Forelimb muscle (tissue), 1 donor: ENCODE measurements around the gene IAH1. TPM values are rescaled to one million over a fixed set of nuclear protein-coding genes. Genes with fewer than 3 reads are reported as not detected.
"Not testable (repeated sequence)": the region's sequence is repeated elsewhere in the genome, so short reads cannot be mapped to it uniquely, and the experiment has no call there.

Experiments used
- DNase-seq: peaks from one replicate; pipeline ENCODE4 v3.0.0-alpha.2; 2013; ENCODE audit warnings: low read depth
- polyA plus RNA-seq: library from polyadenylated mRNA; unstranded; fragments of 120-200 nt; gene quantifications from one replicate; pipeline ENCODE4 v1.2.1, GENCODE V29; 2013; ENCODE audit not compliant: insufficient read length

The IAH1 gene
- polyA plus RNA-seq, 1 donor = 53.0 TPM

DNA sequence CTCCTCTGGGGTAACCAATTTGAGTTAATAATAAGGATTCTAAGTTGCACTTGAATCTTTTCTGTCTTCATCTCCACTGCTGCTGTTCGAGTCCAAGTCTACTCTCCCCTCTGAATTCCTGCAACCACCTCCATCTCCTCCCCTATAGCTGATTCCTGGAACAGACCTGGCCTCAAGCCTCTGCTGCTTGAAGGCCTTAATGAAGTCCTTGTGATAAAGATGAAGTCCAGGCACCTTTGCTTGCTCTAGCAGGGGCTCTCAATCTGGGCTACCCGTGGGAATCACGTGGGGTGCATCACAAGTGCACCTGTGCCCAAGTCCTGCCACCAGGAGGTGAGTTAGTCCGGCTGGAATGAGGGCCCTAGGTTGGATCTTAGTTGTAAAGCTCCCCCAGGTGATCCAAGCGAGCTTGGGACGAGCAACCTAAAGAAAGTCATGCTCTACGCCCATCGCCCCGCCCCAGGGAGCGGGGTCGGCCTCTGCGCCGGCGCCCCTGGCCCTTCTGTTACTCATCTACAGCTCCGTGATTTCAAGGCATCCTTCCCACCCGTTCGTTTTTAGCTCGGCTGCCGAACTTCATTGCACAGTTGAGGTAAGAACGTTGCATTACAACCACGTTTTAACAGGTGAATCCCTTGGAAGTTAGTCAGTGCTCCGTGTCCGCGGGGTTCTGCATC lies 905 bp upstream of the IAH1 start:
- no peak for DNase-seq

DNA sequence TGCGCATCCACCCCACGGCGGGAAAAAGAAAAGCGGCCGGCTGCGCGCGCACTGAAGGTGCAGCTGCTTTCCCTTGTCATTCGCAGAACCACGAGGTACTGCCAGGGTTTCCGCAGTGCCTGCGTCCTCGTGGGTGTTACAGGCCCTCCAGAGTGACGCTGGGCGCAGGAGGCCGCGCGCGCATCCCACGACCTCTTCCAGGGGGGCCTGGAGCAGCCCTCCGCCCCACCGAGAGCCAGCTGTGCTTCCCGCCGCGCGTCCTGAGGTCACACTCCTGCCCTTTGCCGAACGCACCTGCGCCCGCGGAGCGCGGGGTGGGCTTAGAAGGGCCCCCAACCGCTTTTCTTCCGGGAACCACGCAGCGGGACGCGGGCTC lies 378 bp upstream of the IAH1 start:
- DNase-seq = no peak

DNA sequence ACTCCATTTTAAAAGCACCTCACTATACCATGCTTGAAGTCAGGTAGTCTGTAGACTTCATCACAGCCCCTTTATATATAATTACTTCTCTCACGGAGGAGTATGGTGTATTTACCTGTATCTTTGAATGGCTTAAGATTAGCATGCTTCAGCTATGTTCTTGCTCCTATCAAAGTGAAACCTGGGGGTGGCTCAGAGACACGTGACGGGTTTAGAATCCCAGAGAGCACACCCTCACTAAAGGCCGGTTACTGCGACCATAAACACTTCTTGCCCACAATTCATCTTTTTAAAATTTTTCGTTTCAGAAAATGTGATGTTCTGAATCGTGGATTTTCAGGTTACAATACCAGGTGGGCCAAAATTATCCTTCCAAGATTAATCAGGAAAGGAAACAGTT lies 3.6 kb downstream of the IAH1 start:
- no peak for DNase-seq

DNA sequence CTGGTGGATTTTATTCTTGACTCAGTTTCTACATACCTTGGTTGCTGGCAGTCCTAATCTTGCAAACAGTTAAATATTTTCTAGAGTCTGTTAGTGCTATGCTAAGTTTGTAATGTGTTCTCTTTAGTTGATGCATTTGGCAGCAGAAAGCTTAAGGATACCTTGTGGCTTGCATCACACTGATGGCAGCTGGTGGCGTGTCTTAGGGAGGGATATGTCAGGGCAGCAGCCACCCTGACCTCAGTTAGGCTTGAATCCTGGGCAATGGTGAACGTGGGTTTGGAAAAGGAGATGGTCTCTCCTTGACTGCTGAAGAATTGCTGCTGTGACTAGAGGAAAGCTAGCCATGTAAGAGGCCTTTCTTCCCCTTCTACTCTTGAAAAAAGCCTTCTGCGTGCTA lies 4.2 kb downstream of the IAH1 start:
- no peak for DNase-seq

DNA sequence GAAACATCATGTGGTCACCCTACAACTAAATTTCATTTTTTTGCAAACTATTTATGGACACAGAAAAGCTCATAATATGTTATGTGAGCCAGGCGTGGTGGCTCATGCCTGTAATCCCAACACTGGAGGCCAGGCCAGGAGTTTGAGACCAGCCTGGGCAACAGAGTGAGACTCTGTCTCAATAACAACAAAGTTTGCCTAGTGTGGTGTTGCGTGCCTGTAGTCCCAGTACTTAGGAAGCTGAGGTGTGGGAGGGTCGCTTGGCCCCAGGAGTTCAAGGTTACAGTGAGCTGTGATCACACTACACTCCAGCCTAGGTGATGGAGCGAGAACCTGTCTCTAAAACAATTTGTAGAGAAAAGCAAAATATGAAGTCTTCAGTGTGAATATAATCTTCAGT lies 5.8 kb downstream of the IAH1 start:
- DNase-seq = no peak

DNA sequence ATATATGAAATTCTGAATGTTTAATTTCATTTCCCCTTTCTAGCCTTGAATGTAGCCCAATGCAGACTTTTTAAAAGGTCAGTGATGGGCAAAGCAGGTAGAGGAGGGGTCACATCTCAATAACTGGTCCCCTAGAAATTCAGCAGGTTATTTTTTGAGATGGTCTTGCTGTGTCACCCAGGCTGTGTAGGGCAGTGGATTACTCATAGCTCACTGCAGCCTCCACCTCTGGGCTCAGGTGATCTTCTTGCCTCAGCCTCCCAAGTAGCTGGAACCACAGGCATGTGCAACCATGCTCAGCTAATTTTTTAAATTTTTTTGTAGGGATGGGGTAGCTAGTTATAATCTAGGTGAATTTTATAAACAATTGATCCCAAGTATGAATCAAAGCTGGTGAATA lies 8.8 kb downstream of the IAH1 start:
- DNase-seq = no peak

DNA sequence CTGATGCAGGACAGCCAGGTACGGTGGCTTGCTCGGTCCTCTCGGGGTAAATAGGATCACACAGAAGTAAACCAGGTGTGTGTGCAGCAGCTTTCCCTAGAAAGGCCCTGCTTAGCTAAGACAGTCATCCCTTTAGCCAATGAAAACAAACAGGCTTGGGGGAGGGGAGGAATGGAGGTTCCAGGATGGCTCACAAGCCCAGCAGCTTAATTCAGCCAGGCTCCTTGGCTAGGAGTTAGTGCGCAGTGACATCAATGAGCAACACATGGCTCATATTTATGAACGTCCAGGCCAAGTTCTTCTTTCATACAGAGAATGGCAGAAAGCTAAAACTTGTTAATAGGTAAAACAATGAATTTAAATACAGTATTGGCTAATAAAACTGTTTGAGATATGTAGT lies 10.2 kb downstream of the IAH1 start:
- DNase-seq = no peak

DNA sequence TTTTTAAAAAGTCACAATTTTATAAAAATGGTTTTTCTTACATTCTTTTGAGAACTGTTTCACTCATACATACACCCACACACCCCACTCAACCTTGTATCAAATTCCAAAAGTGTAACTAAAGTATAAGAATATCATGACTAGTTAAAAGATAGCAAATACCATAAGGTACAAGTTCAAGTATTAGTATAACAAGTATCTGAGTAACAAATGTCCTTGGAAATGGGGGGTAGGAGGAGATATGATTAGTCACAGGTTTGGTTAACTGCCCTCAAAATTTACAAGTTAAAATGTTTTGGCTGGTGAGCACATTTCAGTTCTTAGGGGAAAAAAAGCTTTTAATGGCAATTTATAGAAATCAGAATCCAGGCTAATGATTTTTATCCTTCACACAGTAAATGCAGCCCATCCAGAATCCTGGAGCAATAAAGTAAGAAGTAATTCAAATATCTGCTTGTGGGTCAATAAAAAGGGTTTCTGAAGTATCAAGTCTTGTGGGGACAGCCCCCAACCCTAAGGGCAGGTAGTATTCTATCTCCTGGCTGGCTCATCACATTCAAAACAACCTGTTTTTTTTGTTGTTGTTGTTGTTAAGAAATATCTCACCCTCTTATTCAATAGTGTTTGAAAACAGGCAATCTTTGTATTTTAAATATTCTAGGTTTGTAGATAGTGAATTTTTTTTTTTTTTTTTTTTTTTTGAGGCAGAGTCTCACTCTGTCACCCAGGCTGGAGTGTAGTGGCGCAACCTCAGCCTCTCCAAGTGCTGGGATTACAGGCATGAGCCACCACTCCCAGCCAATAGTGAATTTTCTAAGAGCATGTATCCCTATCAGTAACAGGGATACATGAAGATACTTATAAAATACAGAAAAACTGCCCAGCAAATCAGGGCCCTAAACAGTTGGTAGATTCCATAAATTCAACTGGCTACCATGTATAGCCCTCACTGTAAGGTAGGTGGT lies 14.5 kb downstream of the IAH1 start:
- no peak for DNase-seq

DNA sequence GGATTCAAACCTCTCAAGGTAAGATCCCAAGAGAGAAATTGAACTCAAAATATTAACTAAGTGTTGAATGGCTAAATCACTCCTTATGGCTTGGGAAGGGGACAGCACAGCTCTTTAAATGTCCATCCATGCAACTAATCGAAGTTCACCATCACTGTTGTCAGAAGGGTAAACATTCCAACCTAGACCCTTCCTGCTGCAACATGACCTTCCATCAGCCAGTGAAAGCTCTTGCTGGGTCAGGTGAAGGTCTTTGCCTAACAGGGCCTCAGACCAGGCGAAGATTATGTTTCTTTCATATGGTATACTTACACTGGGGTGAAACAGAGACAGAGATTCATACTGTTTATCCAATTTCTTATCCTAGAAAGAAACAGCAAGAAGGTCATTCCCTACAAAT lies 16.4 kb downstream of the IAH1 start:
- DNase-seq = no peak

DNA sequence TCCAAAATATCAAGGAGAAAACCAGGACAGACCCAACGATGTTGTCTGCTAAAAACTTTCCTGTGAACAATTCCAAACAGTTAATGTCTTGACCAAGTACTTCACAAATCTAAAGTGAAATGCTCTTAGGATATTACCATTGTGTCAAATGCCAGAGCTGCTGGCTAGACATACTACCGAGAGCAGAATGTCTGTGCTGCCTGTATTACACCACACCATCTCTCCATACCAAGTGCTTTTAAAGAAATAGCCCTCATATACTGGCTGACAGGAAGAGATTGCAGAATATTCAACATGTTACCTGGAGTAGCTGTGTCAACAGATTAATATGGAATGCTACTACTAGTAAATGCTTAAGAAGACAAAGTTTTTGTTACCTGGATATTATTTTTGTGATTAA lies 18.6 kb downstream of the IAH1 start:
- no peak for DNase-seq

DNA sequence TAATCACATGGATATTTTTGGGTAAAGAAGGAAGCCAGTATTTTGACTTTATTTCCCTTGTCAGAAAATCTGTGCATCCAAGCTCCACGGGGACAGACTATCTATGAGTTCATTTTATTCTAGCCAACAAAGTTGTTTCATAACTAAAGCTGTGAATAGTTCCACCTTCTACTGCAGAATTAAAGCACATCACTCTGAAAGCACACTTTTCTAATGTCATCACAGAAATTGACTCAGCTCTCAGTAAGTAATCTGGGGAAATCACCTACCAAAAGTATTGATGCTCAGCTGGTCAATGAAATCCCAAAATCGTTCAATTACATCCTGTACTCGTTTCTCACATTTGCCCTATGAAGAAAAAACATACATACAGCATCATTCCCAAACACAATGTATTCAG lies 19.1 kb downstream of the IAH1 start:
- no peak for DNase-seq

DNA sequence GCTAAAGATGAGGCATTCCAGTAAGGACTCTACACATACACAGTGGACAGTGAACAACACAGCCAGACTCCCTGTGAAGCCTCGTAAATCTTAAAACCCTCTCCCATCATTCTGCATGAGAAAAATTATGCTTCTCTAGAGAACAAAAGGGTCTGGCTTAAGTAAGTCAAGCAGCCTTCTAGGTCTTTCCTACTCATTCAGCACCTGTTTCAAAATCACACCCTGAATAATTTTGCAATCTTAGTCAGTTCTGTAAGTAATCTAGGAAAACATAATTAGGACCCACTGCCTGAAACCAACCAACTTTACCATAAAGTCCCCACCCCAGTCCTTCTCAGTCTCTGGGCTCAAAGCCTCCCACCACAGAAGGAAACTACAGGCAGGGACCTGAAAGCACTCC lies 19.7 kb downstream of the IAH1 start:
- DNase-seq = no peak

DNA sequence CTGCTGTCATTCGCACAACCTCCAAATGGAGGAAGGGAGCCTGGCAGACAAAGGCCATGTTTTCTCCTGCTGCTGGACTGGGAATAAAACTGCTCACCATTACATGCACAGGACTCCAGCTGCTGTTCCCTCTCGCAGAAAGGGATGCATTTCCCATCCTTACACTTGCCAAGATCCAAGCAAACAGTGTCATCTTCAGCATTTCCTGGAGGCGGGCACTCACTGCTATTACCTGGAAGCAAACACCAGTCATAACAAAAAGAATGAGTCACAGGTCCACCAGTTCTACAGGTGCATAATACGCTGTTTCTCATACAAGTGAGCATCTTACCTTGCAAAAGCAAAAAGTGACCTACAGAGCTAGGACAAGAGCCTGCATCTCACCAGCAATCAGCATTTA lies 22.7 kb downstream of the IAH1 start:
- DNase-seq = no peak

DNA sequence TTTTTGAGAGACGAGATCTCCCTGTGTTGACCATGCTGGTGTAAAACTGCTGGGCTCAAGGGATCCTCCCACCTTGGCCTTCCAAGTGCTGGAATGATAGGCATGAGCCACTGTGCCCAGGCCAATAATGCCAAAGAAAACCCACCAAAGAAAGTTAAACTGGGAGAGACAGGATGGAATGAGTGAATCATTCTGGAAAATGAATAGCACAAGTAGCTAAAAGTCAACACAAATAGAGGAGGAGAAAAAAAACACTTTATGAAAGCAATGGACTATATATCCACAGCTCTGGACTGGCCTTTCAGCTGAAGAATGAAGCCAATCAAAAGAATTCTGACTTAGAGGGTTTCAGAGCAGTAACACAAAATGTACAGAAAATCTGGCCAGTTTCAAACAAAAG lies 23.9 kb downstream of the IAH1 start:
- no peak for DNase-seq

DNA sequence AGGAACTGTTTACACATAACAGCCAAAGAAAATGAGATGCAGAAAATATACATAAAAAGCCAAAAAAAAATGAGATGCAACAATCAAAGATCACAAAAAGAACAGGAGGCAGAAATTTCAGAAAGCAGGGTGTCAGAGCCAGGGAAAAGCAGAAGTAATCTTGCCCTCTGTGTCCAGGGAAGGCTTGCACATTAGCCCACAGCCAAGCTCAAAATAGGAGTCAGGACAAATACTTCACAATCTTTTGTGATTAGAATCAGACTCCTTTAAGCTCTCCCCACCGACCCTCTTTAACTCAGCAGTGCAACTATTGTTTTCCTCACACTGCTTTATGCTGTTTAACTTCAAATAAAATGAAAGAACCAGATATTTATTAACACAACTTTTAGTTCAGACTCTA lies 34.6 kb downstream of the IAH1 start:
- DNase-seq = no peak

DNA sequence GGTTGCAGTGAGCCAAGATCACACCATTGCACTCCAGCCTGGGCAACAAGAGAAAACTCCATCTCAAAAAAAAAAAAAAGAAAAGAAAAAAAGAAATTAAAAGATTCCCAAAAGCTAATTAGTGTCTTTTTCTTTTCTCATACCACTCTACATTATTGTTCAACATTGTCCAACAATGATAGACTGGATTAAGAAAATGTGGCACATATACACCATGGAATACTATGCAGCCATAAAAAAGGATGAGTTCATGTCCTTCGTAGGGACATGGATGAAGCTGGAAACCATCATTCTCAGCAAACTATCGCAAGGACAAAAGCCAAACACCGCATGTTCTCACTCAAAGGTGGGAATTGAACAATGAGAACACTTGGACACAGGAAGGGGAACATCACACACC lies 39.6 kb downstream of the IAH1 start:
- not testable (repeated sequence) for DNase-seq

DNA sequence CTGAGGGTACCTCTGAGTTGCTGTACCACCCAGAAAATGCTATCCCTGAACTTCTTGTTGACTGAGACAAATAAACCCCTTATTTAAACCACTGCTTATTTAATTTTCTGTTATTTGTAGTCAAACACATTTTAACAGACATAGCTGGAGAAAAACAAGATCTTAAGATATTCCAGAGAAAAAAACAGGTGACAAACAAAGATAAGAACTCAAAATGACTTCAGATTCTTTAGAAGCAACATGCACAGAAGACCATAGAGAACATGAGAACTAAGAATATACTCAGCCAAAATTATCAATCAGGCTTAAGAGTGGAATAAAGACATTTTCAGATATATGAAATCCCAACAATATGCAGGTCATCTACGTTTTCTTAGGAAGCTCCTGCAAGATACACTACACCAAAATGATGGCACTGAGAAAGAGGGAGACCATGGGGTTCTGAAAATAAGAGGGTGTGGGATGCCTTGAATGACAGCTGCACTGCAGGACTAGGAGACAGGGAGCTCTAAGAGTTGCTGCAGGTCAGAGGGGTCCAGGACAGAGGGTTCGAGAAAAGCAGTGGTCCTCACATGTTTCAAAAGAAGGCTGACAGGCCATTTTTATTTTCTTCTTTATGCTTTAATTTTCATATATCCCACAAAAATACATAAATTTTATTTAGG lies 42.9 kb downstream of the IAH1 start:
- DNase-seq = no peak

DNA sequence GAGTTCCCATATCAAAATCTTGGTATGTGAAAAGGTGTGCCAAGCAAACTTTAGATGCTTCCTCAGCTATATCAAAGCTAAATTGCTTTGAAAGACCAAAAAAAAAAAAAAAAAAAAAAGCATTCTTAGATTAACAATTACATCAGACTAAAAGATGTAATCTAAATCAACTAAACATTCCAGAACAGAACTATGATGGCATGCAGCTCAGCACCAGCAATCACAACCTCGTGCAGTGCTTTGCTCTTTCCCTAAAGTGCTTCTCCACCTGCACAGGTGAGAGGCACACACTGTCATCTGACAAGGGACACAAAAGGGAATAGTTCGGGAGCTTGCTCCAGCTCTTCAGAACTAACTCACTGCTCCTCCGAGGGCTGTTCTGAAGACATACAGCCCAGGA lies 43.8 kb downstream of the IAH1 start:
- no peak for DNase-seq

DNA sequence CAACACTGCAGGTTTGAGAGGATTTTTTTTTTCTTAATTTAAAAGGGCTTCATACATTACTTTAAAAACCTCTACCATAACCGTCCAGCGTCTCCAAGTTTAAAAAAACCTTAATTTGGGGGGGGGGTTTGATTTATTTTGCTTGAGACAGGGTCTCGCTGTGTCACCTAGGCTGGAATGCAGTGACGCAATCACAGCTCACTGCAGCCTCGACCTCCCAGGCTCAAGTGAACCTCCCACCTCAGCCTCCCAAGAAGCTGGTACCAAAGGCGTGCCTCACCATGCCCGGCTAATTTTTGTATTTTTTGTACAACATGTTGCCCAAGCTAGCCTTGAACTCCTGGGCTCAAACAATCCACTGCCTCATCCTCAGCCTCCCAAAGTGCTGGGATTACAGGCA lies 44.4 kb downstream of the IAH1 start:
- DNase-seq = no peak

DNA sequence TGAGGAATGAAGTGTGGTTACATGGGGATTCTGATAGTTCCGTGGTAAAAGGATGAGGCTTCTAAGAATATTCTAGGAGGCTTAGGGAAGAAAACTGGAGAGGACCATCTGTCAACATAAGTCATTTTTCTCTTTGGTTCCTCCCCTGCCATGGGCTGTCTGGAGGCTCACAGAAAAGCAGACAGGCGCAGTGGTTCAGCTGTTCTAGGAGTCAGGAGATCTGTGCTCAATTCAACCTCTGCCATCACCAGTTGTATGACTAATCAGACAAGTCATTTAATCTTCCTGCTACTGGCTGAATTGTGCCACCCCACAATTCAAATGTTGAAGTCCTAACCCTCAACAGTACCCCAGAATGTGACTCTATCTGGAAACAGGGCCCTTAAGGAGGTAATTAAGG lies 44.9 kb downstream of the IAH1 start:
- no peak for DNase-seq

DNA sequence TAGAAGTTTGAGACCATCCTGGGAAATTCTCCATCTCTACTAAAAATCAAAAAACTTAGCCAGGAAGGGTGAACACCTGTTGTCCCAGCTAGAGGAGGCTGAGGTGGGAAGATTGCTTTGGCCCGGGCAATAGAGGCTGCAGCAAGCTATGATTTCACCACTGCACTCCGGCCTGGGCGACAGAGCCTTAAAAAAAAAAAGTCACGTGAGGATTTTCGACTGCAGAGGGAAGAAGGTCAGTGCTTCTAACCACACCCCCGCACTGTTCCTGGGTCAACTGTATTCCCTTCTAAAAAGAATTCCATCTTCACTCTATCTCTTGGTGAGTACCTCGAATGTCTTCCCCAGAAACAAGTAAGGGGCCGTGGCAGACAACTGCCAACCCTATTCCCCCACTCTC lies 49.9 kb downstream of the IAH1 start:
- DNase-seq = no peak

DNA sequence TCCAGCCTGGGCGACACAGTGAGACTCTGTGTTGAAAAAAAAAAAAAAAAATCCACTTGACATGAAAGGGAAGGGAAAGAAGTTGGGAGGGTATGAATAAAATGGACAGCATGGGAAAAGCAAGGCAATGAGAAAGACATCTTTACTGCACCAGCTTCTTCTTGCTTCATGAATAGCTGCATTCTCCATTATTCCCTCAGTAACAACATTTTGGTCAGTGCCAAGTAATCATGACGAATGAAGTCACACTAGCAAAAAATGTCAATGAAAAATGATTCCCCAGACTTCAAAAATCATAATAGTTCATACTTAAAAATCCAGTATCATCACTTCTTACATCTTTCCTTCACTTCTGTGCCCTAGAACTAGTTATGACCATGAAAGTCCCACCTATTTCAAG lies 50.9 kb downstream of the IAH1 start:
- no peak for DNase-seq
